Astrocyte (in vitro differentiated cells and primary cell): Measurements from ENCODE around the gene MED27.

Experiments used
- CTCF ChIP-seq: IDR thresholded peaks from 2 replicates; pipeline ENCODE4 v1.5.1; 2011; ENCODE audit warnings: low read depth, mild to moderate bottlenecking, inconsistent platforms, low read length, moderate library complexity; ENCODE audit not compliant: insufficient read depth
- EZH2 ChIP-seq: IDR thresholded peaks from 2 replicates; pipeline ENCODE4 v1.6.1; 2012; ENCODE audit warnings: mild to moderate bottlenecking, low read length, inconsistent platforms; ENCODE audit not compliant: insufficient read depth

GRCh38 chr9:132124800-132125199 is 45.1 kb upstream of the MED27 start:
- TF ChIP-seq CTCF, result no peak
- no peak for TF ChIP-seq EZH2
